PFSK-1 (cell line): ENCODE measurements around the gene SLC22A13.

Experiments used
- FOXP2 ChIP-seq: optimal IDR thresholded peaks from 2 replicates; pipeline ENCODE3; 2011; ENCODE audit warnings: borderline replicate concordance, control low read depth, inconsistent platforms; ENCODE audit not compliant: insufficient read depth; ENCODE audit errors: extremely low read length, extremely low read depth
- POLR2AphosphoS5 ChIP-seq: IDR thresholded peaks from 2 replicates; pipeline ENCODE4 v1.6.1; 2012; ENCODE audit warnings: low read depth, mild to moderate bottlenecking, control low read depth, low read length, moderate library complexity
- REST ChIP-seq, 2 experiments: IDR thresholded peaks; 2 replicates each; pipeline versions ENCODE4 v1.6.1 to v1.8.0; 2011 to 2012; ENCODE audit warnings: low read depth in 2 of 2, low read length in 2 of 2, control low read depth in 1 of 2, inconsistent platforms in 1 of 2, mild to moderate bottlenecking in 1 of 2, moderate library complexity in 1 of 2; ENCODE audit not compliant: insufficient read depth in 1 of 2
- SIN3A ChIP-seq: IDR thresholded peaks from 2 replicates; pipeline ENCODE4 v1.6.1; 2012; ENCODE audit warnings: mild to moderate bottlenecking, low read length, moderate library complexity, borderline replicate concordance; ENCODE audit not compliant: insufficient read depth
- TAF1 ChIP-seq: IDR thresholded peaks from 2 replicates; pipeline ENCODE4 v1.6.1; 2012; ENCODE audit warnings: low read length, control low read depth, borderline replicate concordance; ENCODE audit not compliant: insufficient read depth

The SLC22A13 gene

GRCh38 chr3:38314764-38315487 lies 49.3 kb downstream of the SLC22A13 start:
- TF ChIP-seq REST (IDR thresholded peaks at IDR 0.05; ENCODE audit: insufficient read depth in 1 of 2, low read depth in 2 of 2, low read length in 2 of 2) (no peak), FOXP2 (no peak), POLR2AphosphoS5 (no peak), SIN3A (no peak), TAF1 (no peak)

GRCh38 chr3:38315488-38316230 lies 50.0 kb downstream of the SLC22A13 start:
- TF ChIP-seq TAF1: no peak

- no peak for TF ChIP-seq REST (IDR thresholded peaks at IDR 0.05; ENCODE audit: insufficient read depth in 1 of 2, low read depth in 2 of 2, low read length in 2 of 2)
- TF ChIP-seq TAF1: no peak
- no peak for TF ChIP-seq POLR2AphosphoS5
- no peak for TF ChIP-seq FOXP2
- no peak for TF ChIP-seq SIN3A
Observed at GRCh38 chr3:38316356-38317191, 51.0 kb downstream of the SLC22A13 start.

GRCh38 chr3:38317192-38317759 lies 51.7 kb downstream of the SLC22A13 start:
- TF ChIP-seq TAF1: no peak
- TF ChIP-seq REST (IDR thresholded peaks at IDR 0.05; ENCODE audit: insufficient read depth in 1 of 2, low read depth in 2 of 2, low read length in 2 of 2): no peak
- TF ChIP-seq SIN3A: no peak
- no peak for TF ChIP-seq FOXP2
- TF ChIP-seq POLR2AphosphoS5: no peak
